Rectal smooth muscle tissue (tissue), 1 donor: ENCODE results near the gene PYGB.
"Not testable (repeated sequence)": the region's sequence is repeated elsewhere in the genome, so short reads cannot be mapped to it uniquely, and the experiment has no call there.

Experiments used
- H3K27ac ChIP-seq: one replicate; pipeline ENCODE4 v1.7.0; 2013; ENCODE audit warnings: low read depth, low read length, inconsistent platforms
- H3K27me3 ChIP-seq: one replicate; pipeline ENCODE4 v1.7.0; 2013; ENCODE audit warnings: low read length; ENCODE audit not compliant: control insufficient read depth, insufficient read depth
- H3K36me3 ChIP-seq: one replicate; pipeline ENCODE4 v1.7.0; 2013; ENCODE audit warnings: low read length; ENCODE audit not compliant: control insufficient read depth, insufficient read depth
- H3K4me1 ChIP-seq: one replicate; pipeline ENCODE4 v1.7.0; 2013; ENCODE audit warnings: low read length; ENCODE audit not compliant: control insufficient read depth, insufficient read depth
- H3K4me3 ChIP-seq: one replicate; pipeline ENCODE4 v1.7.0; 2013; ENCODE audit warnings: low read length
- H3K9ac ChIP-seq: one replicate; pipeline ENCODE4 v1.7.0; 2013; ENCODE audit warnings: low read length

Gene PYGB

GRCh38 chr20:25239387-25240370 lies 8.2 kb upstream of the PYGB start:
- H3K9ac ChIP-seq: no peak overlapping the region

GRCh38 chr20:25240851-25241658 lies 6.8 kb upstream of the PYGB start:
- not testable (repeated sequence) for H3K9ac ChIP-seq, H3K27me3 ChIP-seq, H3K36me3 ChIP-seq, H3K4me1 ChIP-seq, H3K27ac ChIP-seq, H3K4me3 ChIP-seq

More at GRCh38 chr20:25239387-25240370, 8.2 kb upstream of the PYGB start:
- no peaks in the 10 kb centered on the region for H3K27me3 ChIP-seq
- H3K27ac ChIP-seq: no peak overlapping the region
- H3K36me3 ChIP-seq: no peaks in the 10 kb centered on the region
- H3K4me1 ChIP-seq: peaks cover 10% of the 10 kb centered on the region
- no peak overlapping the region for H3K4me3 ChIP-seq

- H3K36me3 ChIP-seq, H3K9ac ChIP-seq, H3K27ac ChIP-seq, H3K4me3 ChIP-seq, H3K4me1 ChIP-seq, H3K27me3 ChIP-seq: not testable (repeated sequence)
Measured at GRCh38 chr20:25241659-25241955, 6.3 kb upstream of the PYGB start.

- H3K9ac ChIP-seq: no peak overlapping the region
Measured at GRCh38 chr20:25242231-25242630, 5.7 kb upstream of the PYGB start.

GRCh38 chr20:25243416-25243979 lies 4.4 kb upstream of the PYGB start:
- Histone ChIP-seq H3K4me3 (no peak overlapping the region), H3K27ac (no peak overlapping the region), H3K36me3 (no peaks in the 10 kb centered on the region), H3K4me1 (no peaks in the 10 kb centered on the region), H3K27me3 (no peaks in the 10 kb centered on the region), H3K9ac (no peak overlapping the region)

More at GRCh38 chr20:25242231-25242630, 5.7 kb upstream of the PYGB start:
- peaks cover 10% of the 10 kb centered on the region for H3K4me1 ChIP-seq
- no peak overlapping the region for H3K4me3 ChIP-seq
- no peaks in the 10 kb centered on the region for H3K27me3 ChIP-seq
- no peaks in the 10 kb centered on the region for H3K36me3 ChIP-seq
- no peak overlapping the region for H3K27ac ChIP-seq

- Histone ChIP-seq H3K27ac (no peak overlapping the region), H3K9ac (no peak overlapping the region), H3K4me3 (no peak overlapping the region), H3K4me1 (no peaks in the 10 kb centered on the region), H3K36me3 (no peaks in the 10 kb centered on the region), H3K27me3 (no peaks in the 10 kb centered on the region)
Measured at GRCh38 chr20:25244976-25245375, 2.9 kb upstream of the PYGB start.

- H3K9ac ChIP-seq: no peak overlapping the region
- no peaks in the 10 kb centered on the region for H3K27me3 ChIP-seq
- H3K27ac ChIP-seq: no peak overlapping the region
- H3K4me1 ChIP-seq: peaks cover 2% of the 10 kb centered on the region
- no peaks in the 10 kb centered on the region for H3K36me3 ChIP-seq
- H3K4me3 ChIP-seq: no peak overlapping the region
Measured at GRCh38 chr20:25245461-25245860, 2.4 kb upstream of the PYGB start.

- peaks cover 4% of the 10 kb centered on the region for H3K4me1 ChIP-seq
- peak overlapping the region; percentile 71 for H3K4me3 ChIP-seq
- H3K27me3 ChIP-seq: no peaks in the 10 kb centered on the region
- no peaks in the 10 kb centered on the region for H3K36me3 ChIP-seq
- H3K9ac ChIP-seq: peak overlapping the region; percentile 76
- peak overlapping the region; percentile 90 for H3K27ac ChIP-seq
Measured at GRCh38 chr20:25246182-25246999, 1.5 kb upstream of the PYGB start.

- H3K27me3 ChIP-seq: no peaks in the 10 kb centered on the region
- H3K4me1 ChIP-seq: peaks cover 8% of the 10 kb centered on the region
- H3K36me3 ChIP-seq: no peaks in the 10 kb centered on the region
- H3K4me3 ChIP-seq: peak overlapping the region; percentile 71
- peak overlapping the region; percentile 90 for H3K27ac ChIP-seq
- peak overlapping the region; percentile 76 for H3K9ac ChIP-seq
Measured at GRCh38 chr20:25247000-25247517, 826 bp upstream of the PYGB start.

- peaks cover 9% of the 10 kb centered on the region for H3K4me1 ChIP-seq
- H3K36me3 ChIP-seq: no peaks in the 10 kb centered on the region
- H3K27me3 ChIP-seq: no peaks in the 10 kb centered on the region
- peak overlapping the region; percentile 76 for H3K9ac ChIP-seq
- peak overlapping the region; percentile 90 for H3K27ac ChIP-seq
- H3K4me3 ChIP-seq: peak overlapping the region; percentile 71
Measured at GRCh38 chr20:25247518-25247955, 348 bp upstream of the PYGB start.

GRCh38 chr20:25248786-25249172 lies 894 bp downstream of the PYGB start:
- peaks cover 11% of the 10 kb centered on the region for H3K4me1 ChIP-seq
- no peaks in the 10 kb centered on the region for H3K27me3 ChIP-seq
- H3K9ac ChIP-seq: peak overlapping the region; percentile 63
- H3K27ac ChIP-seq: peak overlapping the region; percentile 85
- H3K36me3 ChIP-seq: no peaks in the 10 kb centered on the region
- H3K4me3 ChIP-seq: peak overlapping the region; percentile 71
